K562 (cell line): ENCODE measurements around the gene STK31. TPM values are rescaled to one million over a fixed set of nuclear protein-coding genes. Genes with fewer than 3 reads are reported as not detected.

ENCODE experiments used
- ATAC-seq: fragments of 200-7000 bp; cut with Tn5 transposase; 3 replicates; pipeline ENCODE4 v1.9.1; 2020; ENCODE audit warnings: moderate library complexity
- BruUV-seq: library from RNA; stranded (reverse); fragments of 400-500 nt; replicated peaks from 2 replicates; lab custom pipeline; 2021; lab: Mats Ljungman, UMichigan
- CTCF ChIA-PET: fragments of 300-600 bp; formaldehyde crosslinking; extraction: SDS; loops from one replicate; lab custom pipeline; 2021; ENCODE audit warnings: low intra/inter-chr PET ratio; lab: Yijun Ruan, JAX
- POLR2A ChIA-PET: fragments of 300-600, 350-650 bp; sonication (Branson Sonifier 250); formaldehyde crosslinking; extraction: SDS; loops from one replicate; lab custom pipeline; 2021; ENCODE audit warnings: antibody characterized with exemption, inconsistent platforms; lab: Yijun Ruan, JAX
- DNase-seq, 4 experiments: peaks; one replicate each; pipeline versions ENCODE4 v3.0.0 to v3.0.0-alpha.2; 2011 to 2018; ENCODE audit warnings: low spot score in 3 of 4, mixed read lengths in 3 of 4; ENCODE audit errors: extremely low read depth in 1 of 4
- FAIRE-seq: peaks from 2 replicates; lab custom pipeline; 2011; peaks lifted over from hg19 to GRCh38; lab: Jason Lieb, UNC
- H2AFZ ChIP-seq: 2 replicates; pipeline ENCODE4 v1.6.0; 2011; ENCODE audit warnings: low read depth, low read length, control low read depth, inconsistent platforms
- H3K27ac ChIP-seq: fragments of 200-600 bp; 3 replicates; pipeline ENCODE4 v1.8.0; 2011; ENCODE audit warnings: low read depth, mild to moderate bottlenecking, control low read depth, inconsistent platforms, low read length, moderate library complexity, mixed read lengths; ENCODE audit errors: extremely low read depth
- H3K27me3 ChIP-seq, 2 experiments: fragments of 300-600 bp in 1 of 2; 2 replicates in 1 of 2; 3 replicates in 1 of 2; pipeline versions ENCODE4 v1.6.0 to v1.8.0; 2011; ENCODE audit warnings: inconsistent platforms in 2 of 2, low read length in 2 of 2, mild to moderate bottlenecking in 1 of 2, mixed read lengths in 1 of 2, moderate library complexity in 1 of 2; ENCODE audit not compliant: control insufficient read depth in 2 of 2, insufficient read depth in 2 of 2
- H3K36me3 ChIP-seq: fragments of 300-600 bp; 3 replicates; pipeline ENCODE4 v1.8.0; 2011; ENCODE audit warnings: mild to moderate bottlenecking, low read length, inconsistent platforms; ENCODE audit not compliant: control insufficient read depth, insufficient read depth
- H3K4me1 ChIP-seq, 2 experiments: fragments of 200-600 bp in 1 of 2; replicated peaks in 1 of 2; 2 replicates in 1 of 2; 3 replicates in 1 of 2; pipeline versions ENCODE4 v1.5.1 to v1.8.0; 2011; ENCODE audit warnings: inconsistent platforms in 2 of 2, low read length in 2 of 2, mild to moderate bottlenecking in 1 of 2, mixed read lengths in 1 of 2, moderate library complexity in 1 of 2; ENCODE audit not compliant: control insufficient read depth in 2 of 2, insufficient read depth in 2 of 2
- H3K4me2 ChIP-seq: 2 replicates; pipeline ENCODE4 v1.6.1; 2011; ENCODE audit warnings: low read length, control low read depth, inconsistent platforms, mixed read lengths; ENCODE audit not compliant: insufficient read depth
- H3K4me3 ChIP-seq: fragments of 200-600 bp; sonication (generic), shearing (Covaris generic); 2 replicates; pipeline ENCODE4 v1.5.1; 2016; ENCODE audit warnings: control low read depth, inconsistent platforms
- H3K79me2 ChIP-seq: fragments of 200-600 bp; 3 replicates; pipeline ENCODE4 v1.8.0; 2011; ENCODE audit warnings: low read length, inconsistent platforms; ENCODE audit not compliant: control insufficient read depth, insufficient read depth
- H3K9ac ChIP-seq, 2 experiments: 2 replicates each; pipeline versions ENCODE4 v1.6.0 to v1.6.1; 2011; ENCODE audit warnings: low read depth in 2 of 2, low read length in 2 of 2, control low read depth in 1 of 2, inconsistent platforms in 1 of 2, mild to moderate bottlenecking in 1 of 2, mixed read lengths in 1 of 2; ENCODE audit not compliant: insufficient read depth in 1 of 2
- H3K9me1 ChIP-seq: one replicate; pipeline ENCODE4 v1.6.0; 2011; ENCODE audit warnings: inconsistent platforms, mild to moderate bottlenecking, low read length, moderate library complexity; ENCODE audit not compliant: control insufficient read depth, insufficient read depth
- H3K9me3 ChIP-seq: replicated peaks from 2 replicates; pipeline ENCODE4 v1.5.1; 2011; ENCODE audit warnings: low read depth, low read length, inconsistent platforms; ENCODE audit not compliant: control insufficient read depth, insufficient read depth
- H4K20me1 ChIP-seq: replicated peaks from 2 replicates; pipeline ENCODE4 v1.6.1; 2011; ENCODE audit warnings: low read length, inconsistent platforms, mixed read lengths; ENCODE audit not compliant: control insufficient read depth, insufficient read depth
- ARID2 ChIP-seq: fragments of 450-650 bp; IDR thresholded peaks from 2 replicates; pipeline ENCODE4 v1.6.1; 2017; ENCODE audit warnings: antibody characterized with exemption, mild to moderate bottlenecking
- CCAR2 ChIP-seq: fragments of 200-400 bp; formaldehyde crosslinking; IDR thresholded peaks from 2 replicates; pipeline ENCODE4 v1.6.1; 2017; ENCODE audit warnings: mild to moderate bottlenecking, low read depth, low read length
- EGR1 ChIP-seq: fragments of 450-650 bp; conservative IDR thresholded peaks from 2 replicates; pipeline ENCODE4 v1.6.1; 2017; ENCODE audit warnings: mild to moderate bottlenecking
- FOXK1 ChIP-seq: sonication (generic); formaldehyde crosslinking; IDR thresholded peaks from 2 replicates; pipeline ENCODE4 v1.8.0; 2022; ENCODE audit warnings: missing genetic modification reagents, mild to moderate bottlenecking, borderline replicate concordance
- KAT8 ChIP-seq: fragments of 450-650 bp; IDR thresholded peaks from 2 replicates; pipeline ENCODE4 v1.6.1; 2016; ENCODE audit warnings: low read depth, mild to moderate bottlenecking
- MBD2 ChIP-seq: sonication (generic); IDR thresholded peaks from 2 replicates; pipeline ENCODE4 v1.6.1; 2016; ENCODE audit warnings: low read depth, borderline replicate concordance
- POLR2A ChIP-seq: fragments of 450-650 bp; conservative IDR thresholded peaks from 2 replicates; pipeline ENCODE4 v1.6.1; 2016
- POLR2B ChIP-seq: fragments of 450-650 bp; IDR thresholded peaks from 2 replicates; pipeline ENCODE4 v1.6.1; 2018; ENCODE audit warnings: low read depth; ENCODE audit not compliant: partially characterized antibody
- RBBP5 ChIP-seq: fragments of 200-600 bp; sonication (generic); IDR thresholded peaks from 2 replicates; pipeline ENCODE4 v1.6.1; 2012; ENCODE audit warnings: borderline replicate concordance, mild to moderate bottlenecking, low read length, control low read depth, inconsistent platforms; ENCODE audit not compliant: insufficient read depth, poor library complexity, severe bottlenecking
- ZNF121 ChIP-seq: sonication (generic); formaldehyde crosslinking; conservative IDR thresholded peaks from 2 replicates; pipeline ENCODE4 v1.8.0; 2022; ENCODE audit warnings: missing genetic modification reagents
- ZNF197 ChIP-seq: fragments of 200-800 bp; sonication (Bioruptor generic); IDR thresholded peaks from 2 replicates; pipeline ENCODE4 v1.6.1; 2016; ENCODE audit warnings: low read depth, missing genetic modification characterization, missing compliant biosample characterization
- ZNF76 ChIP-seq: fragments of 250-450 bp; sonication (Bioruptor Pico); IDR thresholded peaks from 2 replicates; pipeline ENCODE4 v1.4.0; 2020; ENCODE audit warnings: mild to moderate bottlenecking, moderate library complexity, borderline replicate concordance
- WGBS: fragments of 100-300 bp; shearing (Covaris generic); methylation state at CpG from one replicate; pipeline ENCODE4 v1.1.6; 2016; ENCODE audit warnings: low coverage, mixed read lengths; ENCODE audit not compliant: insufficient coverage; ENCODE audit errors: missing lambda C conversion rate; 5-methylcytosine and 5-hydroxymethylcytosine counted together
- in situ Hi-C: fragments of 300-500 bp; cut with MboI; formaldehyde crosslinking; loops from 4 replicates; pipeline ENCODE4 v1.15.0; 2018; ENCODE audit warnings: inconsistent platforms, mixed read lengths
- intact Hi-C: fragments of 100-400 bp; cut with micrococcal nuclease; formaldehyde crosslinking; loops from 2 replicates; pipeline ENCODE4 v1.14.2; 2022
- polyA plus RNA-seq, 8 experiments: library from polyadenylated mRNA; depleted of rRNA in 4 of 8; stranded (reverse) in 5 of 8; unstranded in 3 of 8; fragments of >200 nt; fragmentation: Nextera tagmentation in 2 of 8; fragmentation: Illumina TruSeq in 1 of 8; extraction: Ambion mirVana in 2 of 8; extraction: Trizol in 1 of 8; gene quantifications; 2 replicates each; pipeline versions ENCODE4 v1.2.1 to v1.2.3, GENCODE V29; 2011 to 2014; ENCODE audit warnings: inconsistent platforms in 1 of 8, missing spikeins in 1 of 8
- total RNA-seq, 7 experiments: library from RNA; depleted of rRNA in 6 of 7; stranded (reverse); fragments of >200 nt in 6 of 7; fragmentation: Illumina TruSeq in 2 of 7; extraction: Trizol in 2 of 7; gene quantifications; 2 replicates each; pipeline versions ENCODE4 v1.2.1 to v1.2.3, GENCODE V29; 2011 to 2021; ENCODE audit warnings: low replicate concordance in 1 of 7
- TF ChIP-seq, protein P1 (sequence below): sonication (generic); formaldehyde crosslinking; IDR thresholded peaks from 2 replicates; pipeline ENCODE4 v1.9.0; 2022; ENCODE audit warnings: mild to moderate bottlenecking, missing genetic modification reagents
- TF ChIP-seq, protein P2 (sequence below): fragments of 250-450 bp; sonication (Bioruptor Pico); IDR thresholded peaks from 2 replicates; pipeline ENCODE4 v1.4.0; 2020; ENCODE audit warnings: borderline replicate concordance
- TF ChIP-seq, protein P3 (sequence below): fragments of 450-650 bp; IDR thresholded peaks from 2 replicates; pipeline ENCODE4 v1.7.1; 2018; ENCODE audit warnings: mild to moderate bottlenecking, low read depth; ENCODE audit not compliant: partially characterized antibody
- TF ChIP-seq, protein P4 (sequence below): sonication (generic); formaldehyde crosslinking; IDR thresholded peaks from 2 replicates; pipeline ENCODE4 v1.5.0; 2020; ENCODE audit warnings: missing genetic modification reagents
- TF ChIP-seq, protein P5 (sequence below): fragments of 250-450 bp; sonication (Bioruptor Pico); IDR thresholded peaks from 2 replicates; pipeline ENCODE4 v1.4.0; 2020; ENCODE audit warnings: mild to moderate bottlenecking, moderate library complexity

Gene STK31
- total and polyA plus RNA-seq, 9 of the 15 experiments (the other 6 are each of a cell fraction or from before 2014, with no cell fraction given): 0.09 to 1.2 (median 0.26) TPM

DNA sequence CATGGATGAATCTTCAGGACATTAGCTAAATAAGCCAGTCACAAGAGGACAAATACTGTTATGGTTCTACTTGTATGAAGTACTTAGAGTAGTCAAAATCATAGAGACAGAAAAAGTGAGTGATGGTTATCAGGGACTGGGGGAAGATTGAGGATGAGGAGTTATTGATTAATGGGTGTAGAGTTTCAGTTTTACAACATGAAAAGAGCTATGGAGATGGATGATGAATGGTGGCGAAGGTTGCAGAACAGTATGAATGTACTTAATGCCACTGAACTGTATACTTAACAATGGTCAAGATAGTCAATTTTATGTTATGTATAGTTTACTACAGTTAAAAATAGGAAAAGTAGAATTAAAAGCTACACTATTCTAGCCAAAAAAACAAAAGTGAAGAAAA, 7.8 kb downstream of the STK31 start:
- 40% methylated on average over 1 of the region's 1 CpG for WGBS

More for the DNA sequence above, 7.8 kb downstream of the STK31 start:
- ChIA-PET POLR2A (no interaction called here), CTCF (no interaction called here)
- DNase-seq: no peak
- no TSS peak for BruUV-seq
- FAIRE-seq: no peak
- Histone ChIP-seq H3K9me1 (no peaks in the 10 kb centered on the region), H3K27ac (no peak overlapping the region), H3K36me3 (no peaks in the 10 kb centered on the region), H3K27me3 (no peaks in the 10 kb centered on the region), H2AFZ (no peak overlapping the region), H4K20me1 (no peaks in the 10 kb centered on the region), H3K4me1 (peaks cover 0 to 3% of the 10 kb centered on the region in 2 experiments; a peak in 1 of 5 replicates), H3K4me3 (no peak overlapping the region), H3K9me3 (no peaks in the 10 kb centered on the region), H3K9ac (no peak overlapping the region), H3K4me2 (no peak overlapping the region), H3K79me2 (no peaks in the 10 kb centered on the region)
- TF ChIP-seq EGR1 (no peak), ZNF197 (CRISPR knock-in tag) (no peak), POLR2B (no peak), ZNF121 (CRISPR knock-in tag) (no peak), ZNF76 (CRISPR knock-in tag) (no peak), KAT8 (no peak), ARID2 (no peak), POLR2A (no peak), RBBP5 (no peak), CCAR2 (no peak), FOXK1 (CRISPR knock-in tag) (no peak), MBD2 (no peak)
- TF ChIP-seq, protein P1, sequence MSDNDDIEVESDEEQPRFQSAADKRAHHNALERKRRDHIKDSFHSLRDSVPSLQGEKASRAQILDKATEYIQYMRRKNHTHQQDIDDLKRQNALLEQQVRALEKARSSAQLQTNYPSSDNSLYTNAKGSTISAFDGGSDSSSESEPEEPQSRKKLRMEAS (CRISPR knock-in tag): no peak
- TF ChIP-seq, protein P2, sequence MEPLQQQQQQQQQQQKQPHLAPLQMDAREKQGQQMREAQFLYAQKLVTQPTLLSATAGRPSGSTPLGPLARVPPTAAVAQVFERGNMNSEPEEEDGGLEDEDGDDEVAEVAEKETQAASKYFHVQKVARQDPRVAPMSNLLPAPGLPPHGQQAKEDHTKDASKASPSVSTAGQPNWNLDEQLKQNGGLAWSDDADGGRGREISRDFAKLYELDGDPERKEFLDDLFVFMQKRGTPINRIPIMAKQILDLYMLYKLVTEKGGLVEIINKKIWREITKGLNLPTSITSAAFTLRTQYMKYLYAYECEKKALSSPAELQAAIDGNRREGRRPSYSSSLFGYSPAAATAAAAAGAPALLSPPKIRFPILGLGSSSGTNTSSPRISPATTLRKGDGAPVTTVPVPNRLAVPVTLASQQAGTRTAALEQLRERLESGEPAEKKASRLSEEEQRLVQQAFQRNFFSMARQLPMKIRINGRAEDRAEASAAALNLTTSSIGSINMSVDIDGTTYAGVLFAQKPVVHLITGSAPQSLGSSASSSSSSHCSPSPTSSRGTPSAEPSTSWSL (CRISPR knock-in tag): no peak
- TF ChIP-seq, protein P3, sequence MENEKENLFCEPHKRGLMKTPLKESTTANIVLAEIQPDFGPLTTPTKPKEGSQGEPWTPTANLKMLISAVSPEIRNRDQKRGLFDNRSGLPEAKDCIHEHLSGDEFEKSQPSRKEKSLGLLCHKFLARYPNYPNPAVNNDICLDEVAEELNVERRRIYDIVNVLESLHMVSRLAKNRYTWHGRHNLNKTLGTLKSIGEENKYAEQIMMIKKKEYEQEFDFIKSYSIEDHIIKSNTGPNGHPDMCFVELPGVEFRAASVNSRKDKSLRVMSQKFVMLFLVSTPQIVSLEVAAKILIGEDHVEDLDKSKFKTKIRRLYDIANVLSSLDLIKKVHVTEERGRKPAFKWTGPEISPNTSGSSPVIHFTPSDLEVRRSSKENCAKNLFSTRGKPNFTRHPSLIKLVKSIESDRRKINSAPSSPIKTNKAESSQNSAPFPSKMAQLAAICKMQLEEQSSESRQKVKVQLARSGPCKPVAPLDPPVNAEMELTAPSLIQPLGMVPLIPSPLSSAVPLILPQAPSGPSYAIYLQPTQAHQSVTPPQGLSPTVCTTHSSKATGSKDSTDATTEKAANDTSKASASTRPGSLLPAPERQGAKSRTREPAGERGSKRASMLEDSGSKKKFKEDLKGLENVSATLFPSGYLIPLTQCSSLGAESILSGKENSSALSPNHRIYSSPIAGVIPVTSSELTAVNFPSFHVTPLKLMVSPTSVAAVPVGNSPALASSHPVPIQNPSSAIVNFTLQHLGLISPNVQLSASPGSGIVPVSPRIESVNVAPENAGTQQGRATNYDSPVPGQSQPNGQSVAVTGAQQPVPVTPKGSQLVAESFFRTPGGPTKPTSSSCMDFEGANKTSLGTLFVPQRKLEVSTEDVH: no peak
- TF ChIP-seq, protein P4, sequence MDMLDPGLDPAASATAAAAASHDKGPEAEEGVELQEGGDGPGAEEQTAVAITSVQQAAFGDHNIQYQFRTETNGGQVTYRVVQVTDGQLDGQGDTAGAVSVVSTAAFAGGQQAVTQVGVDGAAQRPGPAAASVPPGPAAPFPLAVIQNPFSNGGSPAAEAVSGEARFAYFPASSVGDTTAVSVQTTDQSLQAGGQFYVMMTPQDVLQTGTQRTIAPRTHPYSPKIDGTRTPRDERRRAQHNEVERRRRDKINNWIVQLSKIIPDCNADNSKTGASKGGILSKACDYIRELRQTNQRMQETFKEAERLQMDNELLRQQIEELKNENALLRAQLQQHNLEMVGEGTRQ (CRISPR knock-in tag): no peak
- TF ChIP-seq, protein P5, sequence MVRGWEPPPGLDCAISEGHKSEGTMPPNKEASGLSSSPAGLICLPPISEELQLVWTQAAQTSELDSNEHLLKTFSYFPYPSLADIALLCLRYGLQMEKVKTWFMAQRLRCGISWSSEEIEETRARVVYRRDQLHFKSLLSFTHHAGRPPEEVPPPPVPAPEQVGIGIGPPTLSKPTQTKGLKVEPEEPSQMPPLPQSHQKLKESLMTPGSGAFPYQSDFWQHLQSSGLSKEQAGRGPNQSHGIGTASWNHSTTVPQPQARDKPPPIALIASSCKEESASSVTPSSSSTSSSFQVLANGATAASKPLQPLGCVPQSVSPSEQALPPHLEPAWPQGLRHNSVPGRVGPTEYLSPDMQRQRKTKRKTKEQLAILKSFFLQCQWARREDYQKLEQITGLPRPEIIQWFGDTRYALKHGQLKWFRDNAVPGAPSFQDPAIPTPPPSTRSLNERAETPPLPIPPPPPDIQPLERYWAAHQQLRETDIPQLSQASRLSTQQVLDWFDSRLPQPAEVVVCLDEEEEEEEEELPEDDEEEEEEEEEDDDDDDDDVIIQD (CRISPR knock-in tag): no peak
- in situ Hi-C loops (loop anchor here (25.0 kb wide), 1 partner anchor 455 kb away; no protein-coding TSS in a partner anchor), intact Hi-C loops (loop anchor here (10.0 kb wide), 1 partner anchor 293 kb away; no protein-coding TSS in a partner anchor)
- no peak for ATAC-seq
